ENCODE measurements around the gene SMARCE1.

SMARCE1 gene

DNA sequence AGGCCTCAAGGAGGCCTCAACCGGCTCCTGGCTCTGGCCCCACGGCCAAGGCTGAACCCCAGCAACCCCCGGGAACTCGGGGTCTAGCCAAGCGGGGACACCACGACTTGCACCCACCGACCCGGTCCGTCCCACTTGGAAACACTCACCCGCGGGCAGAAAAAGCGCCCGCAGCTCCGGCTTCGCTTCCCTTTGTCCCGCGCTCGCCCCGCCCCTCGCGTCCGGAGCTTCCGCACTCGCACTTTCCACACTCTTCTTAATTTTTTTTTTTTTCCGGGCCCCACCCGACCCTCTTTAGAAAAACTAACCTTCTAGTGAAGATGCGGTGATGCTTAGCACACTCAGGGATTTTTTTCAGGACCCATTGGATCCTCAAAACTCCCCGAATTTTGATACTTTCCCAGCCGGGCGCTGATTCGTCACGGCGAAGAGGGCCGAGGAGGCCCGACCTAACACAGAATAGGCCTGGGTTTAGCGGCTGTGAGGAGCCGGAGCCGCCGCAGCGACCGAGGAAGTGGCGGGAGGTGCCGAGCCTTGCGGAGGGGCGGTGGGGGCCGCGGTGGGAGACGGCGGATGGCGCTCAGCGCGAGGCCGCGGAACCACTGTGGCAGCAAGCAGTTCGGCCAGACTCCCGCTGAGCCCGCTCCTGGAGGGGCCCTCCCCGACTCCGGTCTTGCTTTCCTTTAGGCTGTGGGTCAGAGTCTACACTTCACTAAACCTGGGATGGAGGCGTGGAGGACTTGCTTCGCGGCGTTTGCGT is at the start of gene SMARCE1:
Gene SMARCE1 (minus strand): TSS at position 195 of the 760 bp plus-strand sequence. CDS start 2,016 bp downstream, outside the sequence.
- DNase-seq (ENCODE audit: low spot score), result peak; percentile 76
- TF ChIP-seq, protein P1, sequence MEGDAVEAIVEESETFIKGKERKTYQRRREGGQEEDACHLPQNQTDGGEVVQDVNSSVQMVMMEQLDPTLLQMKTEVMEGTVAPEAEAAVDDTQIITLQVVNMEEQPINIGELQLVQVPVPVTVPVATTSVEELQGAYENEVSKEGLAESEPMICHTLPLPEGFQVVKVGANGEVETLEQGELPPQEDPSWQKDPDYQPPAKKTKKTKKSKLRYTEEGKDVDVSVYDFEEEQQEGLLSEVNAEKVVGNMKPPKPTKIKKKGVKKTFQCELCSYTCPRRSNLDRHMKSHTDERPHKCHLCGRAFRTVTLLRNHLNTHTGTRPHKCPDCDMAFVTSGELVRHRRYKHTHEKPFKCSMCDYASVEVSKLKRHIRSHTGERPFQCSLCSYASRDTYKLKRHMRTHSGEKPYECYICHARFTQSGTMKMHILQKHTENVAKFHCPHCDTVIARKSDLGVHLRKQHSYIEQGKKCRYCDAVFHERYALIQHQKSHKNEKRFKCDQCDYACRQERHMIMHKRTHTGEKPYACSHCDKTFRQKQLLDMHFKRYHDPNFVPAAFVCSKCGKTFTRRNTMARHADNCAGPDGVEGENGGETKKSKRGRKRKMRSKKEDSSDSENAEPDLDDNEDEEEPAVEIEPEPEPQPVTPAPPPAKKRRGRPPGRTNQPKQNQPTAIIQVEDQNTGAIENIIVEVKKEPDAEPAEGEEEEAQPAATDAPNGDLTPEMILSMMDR (IDR thresholded peaks at IDR 0.05; ENCODE audit: extremely low read depth, missing control alignments), result no peak

- no peak for DNase-seq (ENCODE audit: low spot score)
- TF ChIP-seq, protein P1 (IDR thresholded peaks at IDR 0.05; ENCODE audit: extremely low read depth, missing control alignments), result no peak
Measured at GRCh38 chr17:40697297-40697696, 49.7 kb upstream of the SMARCE1 start.

GRCh38 chr17:40696651-40697072 is 49.0 kb upstream of the SMARCE1 start:
- DNase-seq (ENCODE audit: low spot score), result no peak
- TF ChIP-seq, protein P1 (IDR thresholded peaks at IDR 0.05; ENCODE audit: extremely low read depth, missing control alignments), result no peak

DNA sequence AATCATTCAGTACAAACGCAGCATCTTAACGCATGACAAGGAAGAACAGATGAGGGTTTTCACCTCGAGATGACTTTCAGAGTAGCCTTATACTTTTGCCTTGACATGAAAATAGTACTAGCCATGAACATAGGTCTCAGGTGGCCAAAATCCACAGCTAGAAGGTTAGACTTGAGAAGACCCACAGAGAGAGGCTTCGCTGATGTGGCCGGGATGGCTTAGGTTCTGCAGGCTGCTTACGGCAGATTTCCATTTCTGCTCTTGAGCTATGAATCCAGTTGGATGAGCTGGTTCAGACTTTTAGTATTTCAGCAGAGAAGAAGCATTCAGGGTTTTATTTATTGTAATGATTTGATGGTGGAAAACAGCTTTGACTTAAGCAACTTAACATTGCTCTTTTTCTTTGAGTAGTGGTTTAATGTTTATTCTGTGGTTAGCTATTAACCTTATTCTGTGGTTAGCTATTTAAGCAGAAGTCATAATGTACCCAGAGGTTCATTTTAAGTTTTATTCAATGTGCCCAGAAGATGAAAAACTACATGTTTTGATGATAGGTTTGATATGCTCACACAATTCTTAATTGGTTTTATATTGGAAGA is 48.4 kb upstream of the SMARCE1 start:
- TF ChIP-seq, protein P1 (IDR thresholded peaks at IDR 0.05; ENCODE audit: extremely low read depth, missing control alignments), result no peak
- no peak for DNase-seq (ENCODE audit: low spot score)

DNA sequence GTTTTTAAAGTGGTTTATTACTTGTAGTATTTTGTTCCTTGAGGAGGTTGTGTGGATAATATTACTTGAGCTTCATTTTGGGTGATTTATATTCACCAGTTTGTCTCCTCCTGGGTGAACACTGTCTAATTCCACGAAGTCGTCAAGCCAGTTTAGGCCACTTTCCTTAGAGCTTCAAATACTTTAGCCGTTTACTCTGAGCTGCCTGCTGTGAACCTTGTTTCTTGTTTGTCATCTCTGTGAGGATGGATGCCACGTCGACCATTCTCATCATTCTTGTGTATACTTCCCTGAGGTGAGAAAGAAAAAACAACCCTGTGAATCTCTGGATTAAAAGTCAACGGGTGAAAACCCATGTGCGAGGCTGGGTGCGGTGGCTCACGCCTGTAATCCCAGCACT is 47.0 kb upstream of the SMARCE1 start:
- TF ChIP-seq, protein P1 (IDR thresholded peaks at IDR 0.05; ENCODE audit: extremely low read depth, missing control alignments), result no peak
- no peak for DNase-seq (ENCODE audit: low spot score)

DNA sequence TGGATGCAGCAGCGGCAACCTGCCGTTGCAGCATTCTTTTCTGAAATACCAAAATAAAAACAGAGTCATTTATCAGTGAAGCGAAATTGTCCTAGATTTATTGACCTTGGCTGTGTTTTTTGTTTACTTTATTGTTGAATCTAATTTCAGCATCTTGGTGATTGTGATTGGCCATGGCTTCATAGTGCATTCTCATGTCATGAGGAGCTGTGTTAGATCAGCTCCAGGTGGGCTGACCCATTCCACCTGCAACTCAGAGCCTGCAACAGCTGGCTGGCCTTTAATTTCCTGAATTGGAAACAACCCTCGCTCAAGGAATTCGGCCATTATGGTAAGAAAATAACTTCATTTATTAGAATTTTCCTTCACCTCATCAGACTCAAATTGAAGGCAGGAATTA is 39.5 kb upstream of the SMARCE1 start:
- no peak for DNase-seq (ENCODE audit: low spot score)
- TF ChIP-seq, protein P1 (IDR thresholded peaks at IDR 0.05; ENCODE audit: extremely low read depth, missing control alignments), result no peak

DNA sequence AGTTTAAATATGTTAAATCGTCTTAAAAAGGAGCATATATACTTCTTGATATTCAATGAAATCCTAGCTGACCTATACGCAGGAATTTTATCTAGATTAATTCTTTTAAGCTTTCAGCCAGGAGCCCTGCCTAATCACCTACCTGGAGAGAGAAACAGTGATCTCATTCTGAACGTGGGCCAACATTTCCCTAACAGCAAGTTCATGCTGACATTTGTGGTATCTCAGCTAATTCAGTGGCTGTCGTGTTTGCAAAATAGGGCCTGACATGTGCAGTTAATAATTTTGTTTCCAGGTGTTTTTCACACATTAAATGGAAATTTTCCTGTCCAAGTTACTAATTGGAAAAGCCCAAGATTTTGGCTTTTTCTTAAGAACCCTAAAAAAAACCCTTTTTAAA is 38.6 kb upstream of the SMARCE1 start:
- TF ChIP-seq, protein P1 (IDR thresholded peaks at IDR 0.05; ENCODE audit: extremely low read depth, missing control alignments), result no peak
- DNase-seq (ENCODE audit: low spot score), result no peak
